H1 (cell line): ENCODE measurements around the gene TMEM232. TPM values are rescaled to one million over a fixed set of nuclear protein-coding genes. Genes with fewer than 3 reads are reported as not detected.

Source experiments
- CTCF ChIA-PET: fragments of 300-600 bp; sonication (Branson Sonifier 250); formaldehyde crosslinking; loops from one replicate; lab custom pipeline; 2021; ENCODE audit not compliant: partially characterized antibody; lab: Charles Lee
- POLR2A ChIA-PET: fragments of 300-600 bp; sonication (Branson Sonifier 250); formaldehyde crosslinking; loops from one replicate; lab custom pipeline; 2021; ENCODE audit warnings: inconsistent platforms; ENCODE audit not compliant: partially characterized antibody; lab: Charles Lee
- DNase-seq, 2 experiments: peaks; one replicate each; pipeline versions ENCODE4 v3.0.0 to v3.0.0-alpha.2; 2010 to 2022; ENCODE audit warnings: low spot score in 2 of 2, low read depth in 1 of 2, mixed read lengths in 1 of 2
- FAIRE-seq: peaks from 2 replicates; lab custom pipeline; 2011; peaks lifted over from hg19 to GRCh38; lab: Jason Lieb, UNC
- H2AFZ ChIP-seq: 2 replicates; pipeline ENCODE4 v1.8.1; 2012; ENCODE audit warnings: low read length, inconsistent platforms
- H2AK5ac ChIP-seq: 2 replicates; pipeline ENCODE4 v1.6.1; 2013; ENCODE audit warnings: low read depth, low read length
- H2BK120ac ChIP-seq: replicated peaks from 2 replicates; pipeline ENCODE3; 2013; ENCODE audit warnings: low read depth, low read length, inconsistent platforms
- H2BK12ac ChIP-seq: 2 replicates; pipeline ENCODE4 v1.6.1; 2013; ENCODE audit warnings: low read depth, low read length
- H2BK15ac ChIP-seq: 2 replicates; pipeline ENCODE4 v1.6.1; 2013; ENCODE audit warnings: low read length
- H2BK20ac ChIP-seq: 2 replicates; pipeline ENCODE4 v1.6.1; 2013; ENCODE audit warnings: low read length
- H2BK5ac ChIP-seq: 2 replicates; pipeline ENCODE4 v1.6.1; 2013; ENCODE audit warnings: low read depth, low read length
- H3K14ac ChIP-seq: 2 replicates; pipeline ENCODE4 v1.6.1; 2013; ENCODE audit warnings: inconsistent platforms; ENCODE audit not compliant: insufficient read length
- H3K18ac ChIP-seq: 2 replicates; pipeline ENCODE4 v1.6.1; 2013; ENCODE audit warnings: low read length; ENCODE audit errors: extremely low read depth
- H3K23ac ChIP-seq: 2 replicates; pipeline ENCODE4 v1.6.1; 2013; ENCODE audit warnings: inconsistent platforms; ENCODE audit not compliant: insufficient read length
- H3K23me2 ChIP-seq: 2 replicates; pipeline ENCODE4 v1.6.1; 2013; ENCODE audit warnings: low read depth, low read length
- H3K27ac ChIP-seq: 2 replicates; pipeline ENCODE4 v1.6.1; 2011; ENCODE audit warnings: low read depth, low read length, inconsistent platforms
- H3K27me3 ChIP-seq, 4 experiments: replicated peaks in 1 of 4; 1 replicate in 1 of 4; 2 replicates in 3 of 4; pipeline versions ENCODE4 v1.6.1 to v1.8.1; 2011 to 2013; ENCODE audit warnings: low read length in 3 of 4, mild to moderate bottlenecking in 3 of 4, inconsistent platforms in 2 of 4, mixed read lengths in 2 of 4, moderate library complexity in 1 of 4; ENCODE audit not compliant: control insufficient read depth in 3 of 4, insufficient read depth in 3 of 4; ENCODE audit errors: extremely low read depth in 1 of 4
- H3K36me3 ChIP-seq, 4 experiments: 2 replicates each; pipeline versions ENCODE4 v1.6.1 to v1.8.1; 2011 to 2013; ENCODE audit warnings: mild to moderate bottlenecking in 4 of 4, low read length in 3 of 4, moderate library complexity in 2 of 4, control low read depth in 1 of 4, inconsistent platforms in 1 of 4; ENCODE audit not compliant: insufficient read depth in 4 of 4, control insufficient read depth in 2 of 4
- H3K4ac ChIP-seq: replicated peaks from 2 replicates; pipeline ENCODE3; 2013; ENCODE audit warnings: low read length, low read depth, mixed read lengths, inconsistent platforms; ENCODE audit not compliant: insufficient read length
- H3K4me1 ChIP-seq, 4 experiments: replicated peaks in 1 of 4; 1 replicate in 1 of 4; 2 replicates in 3 of 4; pipeline versions ENCODE4 v1.6.1 to v1.8.1; 2011 to 2013; ENCODE audit warnings: low read length in 3 of 4, inconsistent platforms in 2 of 4, mixed read lengths in 1 of 4; ENCODE audit not compliant: insufficient read depth in 4 of 4, control insufficient read depth in 3 of 4
- H3K4me2 ChIP-seq, 2 experiments: 2 replicates each; pipeline versions ENCODE4 v1.6.1 to v1.8.1; 2011 to 2013; ENCODE audit warnings: low read depth in 2 of 2, low read length in 2 of 2, control low read depth in 1 of 2, inconsistent platforms in 1 of 2, mild to moderate bottlenecking in 1 of 2; ENCODE audit not compliant: insufficient read depth in 1 of 2
- H3K4me3 ChIP-seq, 4 experiments: fragments of 200-600, 300-600 bp in 1 of 4; sonication (generic), shearing (Covaris generic), sonication (Bioruptor Twin) in 1 of 4; 2 replicates each; pipeline versions ENCODE4 v1.5.1 to v1.8.1; 2011 to 2016; ENCODE audit warnings: low read length in 4 of 4, low read depth in 3 of 4, control low read depth in 2 of 4, inconsistent platforms in 2 of 4, mild to moderate bottlenecking in 2 of 4, mixed read lengths in 1 of 4, moderate library complexity in 1 of 4; ENCODE audit not compliant: insufficient read depth in 2 of 4; ENCODE audit errors: extremely low read depth in 1 of 4
- H3K56ac ChIP-seq: replicated peaks from 2 replicates; pipeline ENCODE3; 2013; ENCODE audit warnings: low read depth, mild to moderate bottlenecking, mixed read lengths, low read length, inconsistent platforms; ENCODE audit not compliant: insufficient read length
- H3K79me1 ChIP-seq: 2 replicates; pipeline ENCODE4 v1.6.1; 2013; ENCODE audit warnings: low read depth, low read length, control low read depth
- H3K79me2 ChIP-seq, 2 experiments: 2 replicates each; pipeline versions ENCODE4 v1.6.1 to v1.8.1; 2012 to 2013; ENCODE audit warnings: low read length in 2 of 2, mild to moderate bottlenecking in 2 of 2, inconsistent platforms in 1 of 2; ENCODE audit not compliant: insufficient read depth in 2 of 2, control insufficient read depth in 1 of 2
- H3K9ac ChIP-seq, 4 experiments: replicated peaks in 1 of 4; 1 replicate in 1 of 4; 2 replicates in 3 of 4; pipeline versions ENCODE4 v1.6.1 to v1.8.1; 2011 to 2013; ENCODE audit warnings: low read depth in 3 of 4, low read length in 3 of 4, control low read depth in 2 of 4, mild to moderate bottlenecking in 2 of 4, moderate library complexity in 2 of 4, inconsistent platforms in 1 of 4; ENCODE audit errors: extremely low read depth in 1 of 4
- H3K9me3 ChIP-seq, 2 experiments: 2 replicates each; pipeline versions ENCODE4 v1.6.1 to v1.8.1; 2012 to 2013; ENCODE audit warnings: mild to moderate bottlenecking in 2 of 2, moderate library complexity in 2 of 2, control low read depth in 1 of 2, inconsistent platforms in 1 of 2, low read depth in 1 of 2, low read length in 1 of 2, mixed read lengths in 1 of 2; ENCODE audit not compliant: insufficient read depth in 2 of 2
- H4K20me1 ChIP-seq, 2 experiments: replicated peaks in 1 of 2; 2 replicates each; pipeline versions ENCODE3 to v1.8.1; 2011 to 2013; ENCODE audit warnings: inconsistent platforms in 2 of 2, low read length in 2 of 2, mild to moderate bottlenecking in 1 of 2; ENCODE audit not compliant: insufficient read depth in 2 of 2, control insufficient read depth in 1 of 2
- H4K5ac ChIP-seq: 2 replicates; pipeline ENCODE4 v1.6.1; 2013; ENCODE audit warnings: low read length, low read depth, mixed read lengths, inconsistent platforms; ENCODE audit not compliant: insufficient read length
- H4K8ac ChIP-seq: 2 replicates; pipeline ENCODE4 v1.8.0; 2013; ENCODE audit warnings: mild to moderate bottlenecking, moderate library complexity, low read length, inconsistent platforms; ENCODE audit not compliant: insufficient read depth; ENCODE audit errors: extremely low read depth
- H4K91ac ChIP-seq: replicated peaks from 2 replicates; pipeline ENCODE3; 2013; ENCODE audit warnings: low read length, mixed read lengths, inconsistent platforms; ENCODE audit not compliant: insufficient read length
- GTF2F1 ChIP-seq: IDR thresholded peaks from 2 replicates; pipeline ENCODE4 v1.6.1; 2012; ENCODE audit warnings: low read depth, low read length, improper control_type of control experiment, borderline replicate concordance
- MAFK ChIP-seq: IDR thresholded peaks from 2 replicates; pipeline ENCODE4 v1.6.1; 2012; ENCODE audit warnings: low read depth, mild to moderate bottlenecking, improper control_type of control experiment, low read length
- WGBS, 2 experiments: shearing (Covaris generic) in 1 of 2; methylation state at CpG; one replicate each; pipeline versions ENCODE4 v1.1.6 to v1.1.7; 2013 to 2015; ENCODE audit warnings: low lambda C conversion rate in 2 of 2, mixed read lengths in 2 of 2, inconsistent platforms in 1 of 2, low coverage in 1 of 2, missing lambda C conversion rate in 1 of 2; ENCODE audit not compliant: insufficient replicate concordance in 2 of 2, insufficient coverage in 1 of 2, insufficient read length in 1 of 2; ENCODE audit errors: extremely low coverage in 1 of 2, missing lambda C conversion rate in 1 of 2; 5-methylcytosine and 5-hydroxymethylcytosine counted together
- microRNA-seq, 2 experiments: library from miRNA; unstranded; fragments of <30 nt; microRNA quantifications; one replicate each; pipeline versions ENCODE4 to v1.2.0, GENCODE V29; 2016 to 2020; ENCODE audit warnings: borderline microRNAs expressed in 2 of 2, borderline number of aligned reads in 2 of 2, borderline replicate concordance in 1 of 2
- polyA plus RNA-seq, 7 experiments: library from polyadenylated mRNA; depleted of rRNA in 3 of 7; stranded (reverse) in 5 of 7; unstranded in 2 of 7; fragments of >200 nt in 5 of 7; fragments of 200-250 nt in 2 of 7; gene quantifications; 1 replicate in 5 of 7; 2 replicates in 1 of 7; 4 replicates in 1 of 7; pipeline versions ENCODE4 v1.2.1 to v1.2.3, GENCODE V29; 2011 to 2013; ENCODE audit warnings: missing spikeins in 2 of 7, mixed read lengths in 2 of 7
- small RNA-seq: library from polyadenylated mRNA; stranded (forward); fragments of <200 nt; extraction: miRNeasy Mini kit (QIAGEN cat#:217004); gene quantifications from one replicate; pipeline ENCODE3, GENCODE V24; 2013; ENCODE audit not compliant: insufficient read depth
- total RNA-seq: library from RNA; stranded (reverse); fragmentation: NEBNext Ultra II Directional; extraction: Animal tissue kit (Norgen Biotek cat#: 25700); gene quantifications from 2 replicates; pipeline ENCODE4 v1.2.1, GENCODE V29; 2021

TMEM232 gene
- total and polyA plus RNA-seq, 2 of the 8 experiments (the other 6 are each of a cell fraction or from before 2014, with no cell fraction given): 0.38 to 1.3 TPM

DNA sequence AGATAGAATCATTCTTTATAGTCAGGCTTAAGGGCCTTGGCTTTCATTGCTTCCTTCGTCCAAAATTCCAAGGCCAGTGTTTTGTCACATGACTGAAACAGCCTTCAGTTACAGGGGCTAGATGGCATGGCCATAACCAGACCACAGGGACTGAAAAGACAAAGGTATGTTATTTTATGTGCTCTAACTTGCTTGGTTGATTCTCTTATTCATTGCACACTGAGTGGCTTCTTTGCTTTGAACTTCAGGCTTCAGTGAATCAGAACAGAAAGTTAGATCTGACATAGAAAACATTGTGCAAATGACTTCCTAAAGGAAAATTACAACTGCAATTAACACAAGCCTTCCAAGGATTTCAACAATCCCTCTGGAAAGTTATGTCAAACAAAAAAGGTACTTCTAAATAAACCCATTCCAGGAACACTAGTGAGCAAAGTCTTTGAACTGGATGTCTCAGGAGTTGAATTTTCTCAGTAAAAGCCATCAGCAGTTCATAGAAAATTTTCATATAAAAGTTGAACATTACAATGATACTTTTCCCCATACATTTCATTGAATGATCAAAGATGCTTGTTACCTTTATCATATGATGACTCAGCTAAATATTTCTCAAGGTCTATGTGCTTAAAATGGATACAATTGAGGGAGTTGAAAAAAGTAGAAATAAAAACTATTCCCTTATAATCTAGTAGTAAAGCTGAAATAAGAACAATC, 355.3 kb downstream of the TMEM232 start:
- Histone ChIP-seq H3K4me2 (no peak overlapping the region), H3K27ac (no peak overlapping the region), H3K56ac (no peak overlapping the region), H4K8ac (no peak overlapping the region), H2BK5ac (no peak overlapping the region), H2AFZ (no peak overlapping the region), H3K27me3 (no peaks in the 10 kb centered on the region), H3K4me3 (no peak overlapping the region), H4K5ac (no peak overlapping the region), H2BK12ac (no peak overlapping the region), H3K79me2 (no peaks in the 10 kb centered on the region), H3K79me1 (no peaks in the 10 kb centered on the region), H2AK5ac (no peak overlapping the region), H3K4ac (no peak overlapping the region), H4K20me1 (no peaks in the 10 kb centered on the region), H3K18ac (no peak overlapping the region), H2BK20ac (no peak overlapping the region), H3K9me3 (no peaks in the 10 kb centered on the region), H3K9ac (no peak overlapping the region), H2BK120ac (no peak overlapping the region), H3K23ac (no peak overlapping the region), H4K91ac (no peak overlapping the region), H3K14ac (no peak overlapping the region), H3K4me1 (no peaks in the 10 kb centered on the region), H3K36me3 (no peaks in the 10 kb centered on the region), H3K23me2 (no peaks in the 10 kb centered on the region), H2BK15ac (no peak overlapping the region)
- no peak for FAIRE-seq
- DNase-seq: no peak
- POLR2A ChIA-PET: no interaction called here
- TF ChIP-seq GTF2F1 (no peak), MAFK (peak; percentile 70; the same call in 1 of the 2 replicates)
- 85% methylated on average over 1 of the region's 1 CpG; no CpG with 5 or more reads in 1 of the 2 experiments for WGBS, 2 experiments
- CTCF ChIA-PET: interaction anchor here (1.3 to 2.1 kb wide), 2 partner anchors 10 to 28 kb away, joined by 3 to 5 read pairs; no protein-coding TSS in a partner anchor

Small RNAs within 50 kb of the gene (microRNA-seq; reads per million reads assigned to microRNA genes)
- gene MIR548F3: 0 reads per million in 2 experiments

Small RNAs within 50 kb of the gene (small RNA-seq; reads per million reads assigned to genes)
- gene MIR548F3: not detected
- not detected for gene RF00432

Other genes starting within 250 kb of the TMEM232 start
- gene SLC25A46, start 12.3 kb upstream of the TMEM232 start, total RNA-seq: 21.7 and 23.1 TPM in 2 replicates
- gene SLC25A46, start 12.3 kb upstream of the TMEM232 start, polyA plus RNA-seq (2011; rRNA removed): 9.3 and 10.6 TPM in 2 replicates